ENCODE measurements around the gene TXNDC16.

TXNDC16 gene

GRCh38 chr14:52464175-52464574 is 88.1 kb downstream of the TXNDC16 start (continued):
- TF ChIP-seq PATZ1 (tag by site-specific recombination; IDR thresholded peaks at IDR 0.05) (no peak), YY2 (tag by site-specific recombination; IDR thresholded peaks at IDR 0.05) (no peak), ZNF677 (tag by site-specific recombination; IDR thresholded peaks at IDR 0.05) (no peak), ZNF623 (tag by site-specific recombination; IDR thresholded peaks at IDR 0.05) (no peak), ZNF292 (tag by site-specific recombination; IDR thresholded peaks at IDR 0.05; ENCODE audit: borderline replicate concordance, low read depth) (no peak), ZEB2 (tag by site-specific recombination; IDR thresholded peaks at IDR 0.05) (no peak), HIC1 (tag by site-specific recombination; IDR thresholded peaks at IDR 0.05) (peak; percentile 56), ZBTB20 (tag by site-specific recombination; IDR thresholded peaks at IDR 0.05) (no peak), BCL6B (tag by site-specific recombination; IDR thresholded peaks at IDR 0.05) (peak; percentile 72; the same call in 1 of the 2 replicates), WT1 (tag by site-specific recombination; IDR thresholded peaks at IDR 0.05) (no peak), ZNF350 (tag by site-specific recombination; IDR thresholded peaks at IDR 0.05) (no peak), FEZF1 (tag by site-specific recombination; IDR thresholded peaks at IDR 0.05) (peak; percentile 42), BCL11B (tag by site-specific recombination; IDR thresholded peaks at IDR 0.05; ENCODE audit: low read depth) (peak; percentile 71), ZNF174 (tag by site-specific recombination; IDR thresholded peaks at IDR 0.05) (no peak), ZNF596 (tag by site-specific recombination; IDR thresholded peaks at IDR 0.05) (no peak), ZNF221 (tag by site-specific recombination; IDR thresholded peaks at IDR 0.05; ENCODE audit: borderline replicate concordance) (no peak), ZNF239 (tag by site-specific recombination; IDR thresholded peaks at IDR 0.05) (no peak), ZNF76 (tag by site-specific recombination; IDR thresholded peaks at IDR 0.05; ENCODE audit: borderline replicate concordance, low read depth) (no peak), ZNF175 (tag by site-specific recombination; IDR thresholded peaks at IDR 0.05) (no peak), PRDM4 (tag by site-specific recombination; IDR thresholded peaks at IDR 0.05) (no peak), ZNF654 (tag by site-specific recombination; IDR thresholded peaks at IDR 0.05; ENCODE audit: low read depth) (no peak), ZNF558 (tag by site-specific recombination; IDR thresholded peaks at IDR 0.05) (no peak), ZNF529 (tag by site-specific recombination; IDR thresholded peaks at IDR 0.05; ENCODE audit: insufficient replicate concordance) (no peak), ZNF629 (tag by site-specific recombination; IDR thresholded peaks at IDR 0.05) (no peak), OVOL3 (tag by site-specific recombination; IDR thresholded peaks at IDR 0.05) (no peak), ZNF626 (tag by site-specific recombination; IDR thresholded peaks at IDR 0.05) (no peak), SCRT2 (tag by site-specific recombination; IDR thresholded peaks at IDR 0.05) (no peak), ZNF513 (tag by site-specific recombination; IDR thresholded peaks at IDR 0.05) (no peak), ZNF473 (tag by site-specific recombination; IDR thresholded peaks at IDR 0.05) (no peak), GLI2 (tag by site-specific recombination; IDR thresholded peaks at IDR 0.05; ENCODE audit: borderline replicate concordance, low read depth) (no peak), ZNF488 (tag by site-specific recombination; IDR thresholded peaks at IDR 0.05) (no peak), ZNF394 (tag by site-specific recombination; IDR thresholded peaks at IDR 0.05; ENCODE audit: borderline replicate concordance) (no peak)

Measured in HEK293 (cell line).